Eye (tissue), 1 donor: Measurements from ENCODE around the gene CRMP1.

Experiments used
- DNase-seq: peaks from one replicate; pipeline ENCODE4 v3.0.0-alpha.2; 2015

Gene CRMP1

DNA sequence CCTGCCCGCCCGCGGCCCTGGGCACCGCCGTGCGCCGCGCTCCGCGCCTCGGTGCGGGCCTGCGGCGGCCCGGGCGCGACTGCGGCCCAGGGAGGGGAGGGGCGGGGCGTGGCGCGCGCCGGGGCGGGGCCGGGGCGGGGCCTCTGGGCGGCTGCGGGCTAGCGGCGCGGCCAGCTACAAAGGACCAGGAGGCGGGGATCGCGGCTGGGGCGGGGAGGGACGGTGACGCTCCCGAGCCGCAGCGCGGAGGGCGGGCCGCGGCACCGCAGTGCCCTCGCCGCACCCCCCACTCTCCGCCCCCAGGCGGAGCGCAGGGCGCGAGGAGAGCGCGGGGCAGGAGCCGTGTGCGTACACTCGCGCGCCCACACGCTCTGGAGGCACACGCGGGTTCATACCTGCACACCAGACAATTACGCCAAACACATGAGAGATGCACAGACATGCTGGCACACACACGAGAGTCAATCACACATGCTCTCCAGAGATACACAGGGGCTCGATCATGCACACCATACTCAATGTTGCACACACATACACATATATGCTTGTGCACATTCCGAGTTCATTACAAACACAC, at the start of gene CRMP1:
CRMP1 (minus strand) TSS at position 83 of the 577 bp plus-strand sequence. CDS start 117 bp downstream, outside the sequence.
- DNase-seq, result peak; percentile 77

DNA sequence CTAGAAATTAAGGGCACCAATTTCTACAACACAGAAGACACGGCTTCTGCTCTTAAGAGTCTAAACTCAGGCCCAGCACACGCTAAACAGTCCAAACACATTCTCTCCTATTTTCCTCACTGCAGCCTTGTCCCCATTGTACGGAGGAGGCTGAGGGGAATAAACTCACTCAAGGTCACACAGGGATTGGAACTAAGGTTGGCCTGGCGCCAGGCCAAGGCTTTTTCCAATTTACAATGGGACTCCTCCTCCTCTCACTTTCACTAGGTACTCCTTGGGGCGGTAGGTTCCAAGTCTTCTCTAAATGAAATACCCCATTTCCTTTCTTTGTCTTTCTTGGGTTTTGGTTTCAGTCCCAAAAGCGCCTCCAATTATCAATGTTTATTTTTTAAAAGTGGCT, 48.7 kb upstream of the CRMP1 start:
- no peak for DNase-seq

DNA sequence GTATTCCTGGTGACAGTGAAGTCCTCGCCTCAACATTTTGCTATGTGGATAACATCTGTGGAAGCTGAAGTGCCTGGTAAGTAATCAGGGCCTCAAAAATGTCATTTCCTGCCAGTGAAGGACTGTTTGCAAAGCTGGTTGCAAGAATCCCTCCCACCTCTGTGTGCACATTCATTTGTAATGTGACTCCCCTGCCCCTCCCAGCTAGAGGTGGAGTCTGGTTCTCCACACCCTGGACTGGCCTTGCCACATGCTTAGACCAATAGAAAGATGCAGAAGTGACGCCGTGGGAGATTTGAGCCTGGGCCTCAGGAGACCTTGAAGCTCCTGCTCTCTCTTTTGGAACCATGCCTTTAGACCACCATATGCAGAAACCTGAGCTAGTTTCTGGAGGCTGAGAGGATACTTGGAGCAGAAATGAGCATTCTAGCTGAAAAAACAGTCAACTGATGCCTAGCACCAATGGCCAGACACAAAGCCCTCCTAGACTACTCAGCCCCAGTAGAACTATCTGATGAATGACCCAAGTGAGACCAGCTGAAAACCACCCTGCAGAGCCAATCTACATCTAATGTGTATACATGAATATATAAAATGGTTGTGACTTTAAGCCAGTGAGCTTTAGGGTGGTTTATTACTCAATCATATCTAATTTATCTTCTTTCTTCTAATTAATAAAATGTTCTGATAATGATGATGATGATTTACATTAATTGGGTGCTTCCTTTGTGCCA, 47.8 kb upstream of the CRMP1 start:
- DNase-seq, result no peak

DNA sequence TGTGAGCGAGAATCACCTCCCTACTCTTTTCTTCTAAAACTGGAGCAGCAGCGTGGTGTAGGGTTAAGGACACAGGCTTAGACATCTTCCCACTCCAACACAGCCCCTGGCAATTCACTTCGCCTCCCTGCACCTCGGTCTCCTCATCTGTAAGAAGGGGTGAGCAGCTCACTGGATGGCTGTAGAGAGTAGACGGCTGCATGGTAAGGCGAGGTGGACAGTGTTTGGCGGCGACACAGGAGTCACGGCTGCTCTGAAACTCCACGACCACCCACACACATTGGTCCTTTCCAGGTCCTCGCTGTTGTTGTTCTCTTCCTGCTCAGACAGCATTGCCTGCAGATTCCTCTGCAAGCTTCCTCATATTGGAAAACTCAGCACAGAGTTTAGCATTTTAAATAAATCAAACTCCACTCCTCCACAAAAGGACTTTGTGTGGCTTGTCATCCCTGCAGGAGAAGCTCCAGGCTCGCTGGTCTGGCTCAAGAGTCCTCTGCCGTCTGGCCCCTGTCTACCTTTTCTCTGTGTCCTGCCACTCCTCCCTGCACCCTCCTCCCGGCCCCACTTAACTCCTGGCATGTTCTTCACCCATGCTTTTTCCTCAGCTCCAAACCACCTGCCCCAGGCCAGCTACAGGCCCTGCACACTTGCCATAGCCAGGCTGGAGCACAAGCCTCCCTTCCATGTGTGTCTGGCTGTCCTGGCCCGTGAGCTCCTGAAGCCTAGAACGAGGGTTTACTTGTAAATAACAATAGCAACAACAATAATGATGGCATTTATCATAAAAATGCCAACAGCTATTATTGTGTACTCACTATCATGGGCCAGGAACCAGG, 41.3 kb upstream of the CRMP1 start:
- no peak for DNase-seq

DNA sequence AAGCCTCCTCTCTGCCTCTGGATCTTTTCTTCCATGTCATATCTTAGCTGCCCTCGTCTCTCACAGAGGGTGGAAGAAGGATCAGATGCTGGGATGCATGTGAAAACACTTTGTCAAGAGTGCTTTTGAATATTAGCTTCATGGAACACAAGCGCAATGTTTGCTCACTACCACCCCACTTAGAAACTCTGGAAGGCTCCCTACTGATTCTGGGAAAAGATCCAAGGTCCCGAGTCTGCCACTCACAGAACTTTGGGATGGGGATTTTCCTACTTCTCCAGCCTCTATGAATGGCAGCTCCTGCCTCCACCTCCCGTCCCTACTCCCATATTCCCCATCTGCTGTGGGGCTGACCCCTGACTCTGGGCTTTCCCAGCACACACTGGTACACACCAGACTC, 40.2 kb upstream of the CRMP1 start:
- DNase-seq, result no peak

GRCh38 chr4:5932035-5932568, 39.2 kb upstream of the CRMP1 start:
- no peak for DNase-seq

DNA sequence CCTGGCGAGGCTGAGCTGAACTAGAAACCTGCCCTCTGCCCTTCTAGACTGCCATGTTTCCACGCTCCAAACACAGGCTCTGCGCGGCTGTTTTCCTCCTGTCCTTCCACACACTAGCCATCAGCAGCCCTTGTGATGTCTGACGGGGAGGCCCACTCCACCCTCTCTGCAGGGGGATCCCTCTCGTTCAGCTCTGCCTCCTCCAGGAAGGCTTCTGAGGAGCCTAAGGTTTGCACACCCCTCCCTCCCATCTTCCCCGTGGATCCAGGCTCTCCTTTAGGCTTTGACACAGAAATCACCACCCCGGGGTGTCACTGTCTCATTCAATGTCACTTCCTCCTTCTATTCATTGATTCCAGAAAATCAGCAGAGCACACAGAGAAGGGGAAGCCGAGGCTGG, 38.6 kb upstream of the CRMP1 start:
- no peak for DNase-seq

DNA sequence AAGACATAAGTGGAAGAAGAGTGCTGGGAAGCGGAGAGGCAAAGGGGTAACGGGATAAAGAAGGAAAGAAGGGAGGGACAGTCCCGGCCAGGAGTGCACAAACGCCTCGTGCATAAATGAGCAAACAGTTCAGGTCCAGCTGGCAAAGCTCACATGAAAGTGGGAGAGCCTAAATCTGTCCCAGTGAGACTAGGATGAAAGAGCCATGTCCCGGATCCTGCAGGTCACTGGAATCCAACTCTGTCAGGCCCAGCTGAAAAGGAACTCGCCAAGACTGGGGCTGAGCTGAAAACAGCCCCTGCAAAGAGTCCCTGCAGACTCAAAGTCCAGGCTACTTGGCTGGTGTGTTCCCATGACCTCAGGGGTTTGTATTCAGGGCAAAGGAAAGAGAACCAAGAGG, 38.0 kb upstream of the CRMP1 start:
- no peak for DNase-seq

DNA sequence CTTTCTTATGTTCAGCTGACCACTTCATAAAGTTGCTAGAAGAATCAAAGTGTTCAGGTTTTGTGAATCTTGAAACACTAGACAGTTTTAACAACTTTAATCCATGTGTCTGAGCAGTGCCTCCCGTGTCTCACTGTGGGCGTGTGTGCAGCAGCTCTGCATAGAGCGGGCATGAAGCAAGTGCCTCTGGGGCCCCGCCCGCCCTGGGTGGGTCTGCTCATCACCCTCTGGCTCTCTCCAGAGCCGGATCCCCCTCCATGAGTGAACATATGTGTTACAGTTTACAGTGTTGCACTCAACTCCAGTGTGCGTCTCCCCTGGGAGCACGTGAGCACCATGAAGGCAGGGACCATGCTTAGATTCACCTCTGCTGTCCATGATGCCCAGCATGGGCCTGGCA, 37.6 kb upstream of the CRMP1 start:
- DNase-seq, result no peak

DNA sequence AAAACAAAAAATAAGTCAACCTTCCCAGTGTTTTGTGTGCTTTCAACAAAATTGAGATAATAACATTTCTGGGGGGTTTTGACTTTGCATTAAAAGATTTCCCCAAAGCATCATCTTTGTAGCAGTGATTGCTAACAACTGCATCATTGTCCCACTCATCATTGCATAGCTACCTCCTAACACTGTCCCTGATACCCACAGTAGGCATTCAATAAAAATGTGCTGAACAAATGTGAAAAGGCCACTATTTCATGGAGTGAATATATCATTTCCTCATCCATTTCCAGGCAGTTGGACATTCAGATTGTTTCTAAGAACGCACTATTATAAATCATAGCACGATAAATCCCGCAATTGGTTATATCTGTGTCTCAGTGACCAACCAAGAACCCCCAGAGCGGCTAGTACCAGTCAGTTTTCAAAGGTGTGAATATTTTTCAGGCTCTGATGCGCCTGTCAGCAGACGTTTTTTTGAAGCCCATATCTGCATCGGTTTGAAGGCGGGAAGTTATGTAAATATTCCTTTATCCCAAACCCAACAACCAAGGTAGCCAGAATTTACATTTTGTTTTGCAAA, 36.0 kb upstream of the CRMP1 start:
- DNase-seq, result no peak

- DNase-seq, result peak; percentile 60
These were observed 35.4 kb upstream of the CRMP1 start for GRCh38 chr4:5928274-5928673.

DNA sequence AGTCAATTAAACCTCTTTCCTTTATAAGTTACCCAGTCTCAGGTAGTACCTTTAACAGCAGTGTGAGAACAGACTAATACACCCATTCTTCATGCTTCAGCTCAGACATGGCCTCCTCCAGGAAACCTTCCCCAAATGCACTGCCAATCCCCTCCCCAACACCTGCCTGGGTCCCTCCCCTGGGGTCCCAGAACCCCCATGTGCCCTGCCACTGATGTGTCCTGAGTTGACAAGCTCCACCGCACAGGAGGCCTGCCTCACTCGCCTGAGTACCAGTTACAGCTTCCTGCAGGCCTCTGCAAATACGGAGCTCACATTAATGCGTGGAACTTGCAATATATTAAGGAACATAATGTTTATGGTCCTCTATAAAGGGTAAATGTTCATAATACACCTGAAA, 34.9 kb upstream of the CRMP1 start:
- DNase-seq, result no peak

GRCh38 chr4:5927116-5927515, 34.2 kb upstream of the CRMP1 start:
- DNase-seq, result no peak

- no peak for DNase-seq
These were observed 33.7 kb upstream of the CRMP1 start for GRCh38 chr4:5926598-5926997.

- no peak for DNase-seq
These were observed 32.7 kb upstream of the CRMP1 start for GRCh38 chr4:5925419-5926200.

GRCh38 chr4:5924461-5925125, 31.7 kb upstream of the CRMP1 start:
- DNase-seq, result no peak

DNA sequence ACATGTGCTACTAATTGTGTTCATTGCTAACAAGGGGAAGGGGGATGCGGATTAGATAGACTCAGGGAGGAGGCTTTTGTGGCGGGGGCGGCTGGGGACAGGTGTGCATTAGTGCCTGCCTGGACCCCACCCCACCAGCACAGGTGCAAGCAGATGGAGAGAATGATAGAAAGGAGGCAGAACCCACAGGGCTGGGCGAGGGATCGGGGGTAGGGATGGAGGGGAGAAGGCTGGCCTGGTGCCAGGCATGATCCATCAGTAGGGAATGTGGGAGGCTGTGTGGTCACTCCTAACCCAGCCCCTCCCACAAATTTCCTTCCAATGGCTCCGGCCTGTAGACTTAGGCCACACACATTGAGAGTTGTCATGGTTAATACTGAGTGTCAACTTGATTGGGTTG, 30.5 kb upstream of the CRMP1 start:
- peak; percentile 48 for DNase-seq

- no peak for DNase-seq
These were observed 29.7 kb upstream of the CRMP1 start for GRCh38 chr4:5922556-5922955.

DNA sequence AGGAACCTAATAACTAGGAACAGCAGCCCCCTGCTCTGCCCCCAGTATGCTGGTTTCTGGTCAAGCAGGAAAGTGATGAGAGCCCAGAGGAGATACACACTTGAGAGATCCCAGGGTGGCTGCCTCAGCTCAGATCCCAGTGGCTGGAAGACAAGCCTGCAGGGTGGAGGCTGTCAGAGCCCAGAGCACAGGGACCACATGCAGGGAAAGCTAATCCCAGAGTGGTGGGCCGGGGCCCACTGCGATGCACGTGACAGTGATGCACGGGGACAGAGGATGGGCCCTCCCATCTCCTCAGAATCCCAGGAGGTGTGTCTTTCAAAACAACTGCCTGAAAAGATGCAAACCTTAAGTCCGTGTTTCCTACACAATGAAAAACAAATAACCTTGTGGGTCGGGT, 29.1 kb upstream of the CRMP1 start:
- DNase-seq, result no peak

GRCh38 chr4:5921101-5921980, 28.5 kb upstream of the CRMP1 start:
- DNase-seq, result no peak

GRCh38 chr4:5919571-5919970, 26.7 kb upstream of the CRMP1 start:
- DNase-seq, result no peak
